OCI-LY3 (cell line): ENCODE measurements around the gene SLC25A13.

Experiments
- H2AFZ ChIP-seq: fragments of 200-600, 300-600 bp; shearing (Covaris generic); 2 replicates; pipeline ENCODE4 v1.6.0; 2014; ENCODE audit warnings: antibody characterized with exemption, low read depth, low read length
- H3K27ac ChIP-seq: fragments of 200-600, 300-600 bp; sonication (generic); 2 replicates; pipeline ENCODE4 v1.5.1; 2014; ENCODE audit warnings: mild to moderate bottlenecking, low read length, moderate library complexity, mixed read lengths
- H3K27me3 ChIP-seq: fragments of 200-600, 300-600 bp; sonication (generic); 2 replicates; pipeline ENCODE4 v1.6.1; 2014; ENCODE audit warnings: low read depth, low read length, mixed read lengths
- H3K36me3 ChIP-seq: fragments of 200-600, 300-600 bp; sonication (generic); replicated peaks from 2 replicates; pipeline ENCODE3; 2014; ENCODE audit warnings: low read depth, low read length, mixed read lengths
- H3K4me1 ChIP-seq: fragments of 300-600, 200-600 bp; sonication (generic); 2 replicates; pipeline ENCODE4 v1.6.1; 2014; ENCODE audit warnings: low read length, mixed read lengths
- H3K4me2 ChIP-seq: fragments of 200-600, 300-600 bp; sonication (generic); 2 replicates; pipeline ENCODE4 v1.6.1; 2014; ENCODE audit warnings: low read length, mixed read lengths
- H3K4me3 ChIP-seq: fragments of 300-600, 200-600 bp; sonication (generic); 2 replicates; pipeline ENCODE4 v1.5.1; 2014; ENCODE audit warnings: antibody characterized with exemption, mild to moderate bottlenecking, low read length, moderate library complexity
- H3K79me2 ChIP-seq: fragments of 300-600, 200-600 bp; shearing (Covaris generic); 2 replicates; pipeline ENCODE4 v1.6.1; 2014; ENCODE audit warnings: mild to moderate bottlenecking, low read length, mixed read lengths
- H3K9ac ChIP-seq: fragments of 300-600, 200-600 bp; shearing (Covaris generic); 2 replicates; pipeline ENCODE4 v1.6.0; 2014; ENCODE audit warnings: mild to moderate bottlenecking, low read length, moderate library complexity
- H3K9me3 ChIP-seq: fragments of 200-600, 300-600 bp; shearing (Covaris generic); 2 replicates; pipeline ENCODE4 v1.6.1; 2014; ENCODE audit warnings: low read length, mixed read lengths; ENCODE audit not compliant: insufficient read depth
- H4K20me1 ChIP-seq: fragments of 200-600, 300-600 bp; sonication (generic); 2 replicates; pipeline ENCODE4 v1.6.1; 2016; ENCODE audit warnings: low read length, mixed read lengths; ENCODE audit not compliant: insufficient read depth
- EZH2phosphoT487 ChIP-seq: fragments of 200-600 bp; shearing (Covaris generic); IDR thresholded peaks from 2 replicates; pipeline ENCODE4 v1.6.1; 2018; ENCODE audit warnings: antibody characterized with exemption, mixed run types, low read depth
- TF ChIP-seq, protein P1 (sequence below): fragments of 200-600, 300-600 bp; sonication (generic); IDR thresholded peaks from 2 replicates; pipeline ENCODE4 v1.5.1; 2014; ENCODE audit warnings: antibody characterized with exemption, low read length, low read depth

The SLC25A13 gene

DNA sequence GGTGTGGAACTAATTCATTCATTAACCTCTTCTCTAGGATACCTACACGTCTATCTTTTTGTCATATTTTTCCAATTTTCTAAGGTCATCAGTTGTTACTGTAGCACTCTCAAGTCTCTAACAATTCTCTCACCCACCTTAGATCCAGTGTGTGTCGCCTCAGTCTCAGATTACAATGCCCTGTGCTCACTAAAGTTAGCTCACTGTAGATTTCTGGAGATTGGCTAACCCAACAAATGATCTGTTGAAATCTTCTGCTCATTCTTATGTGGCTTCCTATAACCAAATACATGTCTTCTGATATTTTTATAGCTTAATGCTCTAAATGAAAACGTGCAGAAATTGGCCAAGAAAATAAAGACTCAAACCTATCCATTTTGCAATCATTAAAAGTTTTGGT lies 142.6 kb downstream of the SLC25A13 start:
- H2AFZ ChIP-seq: no peak overlapping the region
- no peaks in the 10 kb centered on the region for H3K9me3 ChIP-seq
- no peak overlapping the region for H3K4me3 ChIP-seq
- H3K27ac ChIP-seq: no peak overlapping the region
- H3K9ac ChIP-seq: no peak overlapping the region
- H3K4me1 ChIP-seq: peaks cover 12% of the 10 kb centered on the region
- no peaks in the 10 kb centered on the region for H3K79me2 ChIP-seq
- TF ChIP-seq, protein P1, sequence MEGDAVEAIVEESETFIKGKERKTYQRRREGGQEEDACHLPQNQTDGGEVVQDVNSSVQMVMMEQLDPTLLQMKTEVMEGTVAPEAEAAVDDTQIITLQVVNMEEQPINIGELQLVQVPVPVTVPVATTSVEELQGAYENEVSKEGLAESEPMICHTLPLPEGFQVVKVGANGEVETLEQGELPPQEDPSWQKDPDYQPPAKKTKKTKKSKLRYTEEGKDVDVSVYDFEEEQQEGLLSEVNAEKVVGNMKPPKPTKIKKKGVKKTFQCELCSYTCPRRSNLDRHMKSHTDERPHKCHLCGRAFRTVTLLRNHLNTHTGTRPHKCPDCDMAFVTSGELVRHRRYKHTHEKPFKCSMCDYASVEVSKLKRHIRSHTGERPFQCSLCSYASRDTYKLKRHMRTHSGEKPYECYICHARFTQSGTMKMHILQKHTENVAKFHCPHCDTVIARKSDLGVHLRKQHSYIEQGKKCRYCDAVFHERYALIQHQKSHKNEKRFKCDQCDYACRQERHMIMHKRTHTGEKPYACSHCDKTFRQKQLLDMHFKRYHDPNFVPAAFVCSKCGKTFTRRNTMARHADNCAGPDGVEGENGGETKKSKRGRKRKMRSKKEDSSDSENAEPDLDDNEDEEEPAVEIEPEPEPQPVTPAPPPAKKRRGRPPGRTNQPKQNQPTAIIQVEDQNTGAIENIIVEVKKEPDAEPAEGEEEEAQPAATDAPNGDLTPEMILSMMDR: no peak
- no peak for TF ChIP-seq EZH2phosphoT487
- no peak overlapping the region for H3K4me2 ChIP-seq
- no peaks in the 10 kb centered on the region for H4K20me1 ChIP-seq
- H3K36me3 ChIP-seq: peaks cover 22% of the 10 kb centered on the region
- H3K27me3 ChIP-seq: no peaks in the 10 kb centered on the region

DNA sequence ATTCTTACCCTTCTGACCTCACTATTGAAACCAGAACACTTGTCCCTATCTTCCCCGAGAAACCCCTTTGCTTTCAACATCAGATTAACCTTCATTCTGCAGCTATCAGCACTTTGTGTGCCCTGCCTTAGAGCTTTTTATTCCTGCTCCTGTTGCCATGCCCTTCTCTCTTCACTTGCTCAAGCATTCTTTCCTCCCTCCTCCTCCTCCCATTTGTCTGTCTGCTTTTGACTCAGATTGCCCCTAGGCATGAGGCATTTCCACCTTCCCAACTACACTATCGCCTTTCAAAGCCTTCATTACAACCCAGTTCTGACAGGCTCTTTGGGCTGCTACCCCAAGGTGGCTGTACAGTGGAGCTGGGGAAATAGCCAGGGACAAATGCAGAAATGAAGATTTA lies 143.3 kb downstream of the SLC25A13 start:
- H3K79me2 ChIP-seq: no peaks in the 10 kb centered on the region
- TF ChIP-seq, protein P1: no peak
- no peak for TF ChIP-seq EZH2phosphoT487
- no peak overlapping the region for H3K4me2 ChIP-seq
- no peaks in the 10 kb centered on the region for H4K20me1 ChIP-seq
- no peak overlapping the region for H3K4me3 ChIP-seq
- H3K9ac ChIP-seq: no peak overlapping the region
- no peak overlapping the region for H2AFZ ChIP-seq
- H3K27me3 ChIP-seq: no peaks in the 10 kb centered on the region
- H3K4me1 ChIP-seq: peaks cover 12% of the 10 kb centered on the region
- H3K9me3 ChIP-seq: no peaks in the 10 kb centered on the region
- no peak overlapping the region for H3K27ac ChIP-seq
- H3K36me3 ChIP-seq: peaks cover 17% of the 10 kb centered on the region

DNA sequence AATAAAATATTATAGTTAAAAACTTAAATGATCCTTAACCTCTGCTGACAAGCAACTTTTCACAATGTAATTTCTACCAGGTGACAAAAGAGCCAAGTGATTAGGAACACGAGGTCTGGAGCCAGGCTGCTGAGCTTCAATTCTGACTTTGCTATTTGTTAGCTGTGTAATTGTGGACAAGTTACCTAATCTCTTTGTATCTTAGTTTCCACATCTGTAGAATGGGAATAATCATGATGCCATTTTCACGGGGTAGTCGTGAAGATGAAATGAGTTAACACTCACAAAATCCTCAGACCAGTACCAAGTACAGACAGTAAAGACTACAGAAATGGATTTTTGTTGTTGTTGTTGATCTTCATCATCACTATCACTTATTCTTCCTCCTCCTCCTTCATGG lies 144.5 kb downstream of the SLC25A13 start:
- Histone ChIP-seq H2AFZ (no peak overlapping the region), H3K9ac (no peak overlapping the region), H3K27ac (no peak overlapping the region), H3K27me3 (no peaks in the 10 kb centered on the region), H3K4me3 (no peak overlapping the region), H3K4me1 (peaks cover 4% of the 10 kb centered on the region), H3K79me2 (no peaks in the 10 kb centered on the region), H3K9me3 (no peaks in the 10 kb centered on the region), H3K36me3 (peaks cover 10% of the 10 kb centered on the region), H4K20me1 (no peaks in the 10 kb centered on the region), H3K4me2 (no peak overlapping the region)
- TF ChIP-seq, protein P1: no peak
- no peak for TF ChIP-seq EZH2phosphoT487

DNA sequence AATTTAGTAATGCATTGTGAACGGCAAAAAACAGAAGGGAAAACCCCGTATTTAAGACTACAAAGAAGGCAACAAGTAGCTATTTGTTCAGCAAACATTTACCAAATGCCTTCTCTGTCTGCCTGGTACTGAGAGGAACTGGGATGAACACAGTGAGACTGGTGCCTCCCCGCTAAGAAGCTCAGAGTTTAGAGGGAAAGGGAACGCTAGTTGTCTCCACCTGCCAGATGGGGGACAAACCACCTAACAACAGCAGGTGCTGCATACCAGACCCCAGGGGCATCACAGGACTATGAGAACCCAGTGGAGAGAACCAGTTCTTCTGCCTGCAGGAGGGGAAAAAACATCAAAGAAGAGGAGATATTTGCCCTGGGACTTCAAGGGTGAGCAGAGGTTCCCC lies 147.1 kb downstream of the SLC25A13 start:
- Histone ChIP-seq H3K4me2 (no peak overlapping the region), H3K36me3 (peaks cover 11% of the 10 kb centered on the region), H3K9ac (no peak overlapping the region), H2AFZ (no peak overlapping the region), H3K79me2 (no peaks in the 10 kb centered on the region), H3K27ac (no peak overlapping the region), H3K27me3 (no peaks in the 10 kb centered on the region), H4K20me1 (no peaks in the 10 kb centered on the region), H3K4me1 (no peaks in the 10 kb centered on the region), H3K9me3 (no peaks in the 10 kb centered on the region), H3K4me3 (no peak overlapping the region)
- TF ChIP-seq, protein P1: no peak
- TF ChIP-seq EZH2phosphoT487: no peak
